22Rv1 (cell line): ENCODE results near the gene CCT3.

ENCODE experiments used
- CTCF ChIP-seq: fragments of 450-650 bp; IDR thresholded peaks from 2 replicates; pipeline ENCODE4 v1.5.1; 2017; ENCODE audit warnings: mild to moderate bottlenecking
- ZFX ChIP-seq: fragments of 450-650 bp; IDR thresholded peaks from 2 replicates; pipeline ENCODE4 v1.6.1; 2017; ENCODE audit warnings: antibody characterized with exemption, borderline replicate concordance

GRCh38 chr1:156336242-156336641, 1.9 kb downstream of the CCT3 start:
- TF ChIP-seq CTCF (peak; percentile 37), ZFX (no peak)
